ENCODE measurements around the gene C5orf47.
A peak's percentile ranks its signal among the peaks of the same experiment; 100 is the strongest.
"Not testable (repeated sequence)": the region's sequence is repeated elsewhere in the genome, so short reads cannot be mapped to it uniquely, and the experiment has no call there.

C5orf47 gene

DNA sequence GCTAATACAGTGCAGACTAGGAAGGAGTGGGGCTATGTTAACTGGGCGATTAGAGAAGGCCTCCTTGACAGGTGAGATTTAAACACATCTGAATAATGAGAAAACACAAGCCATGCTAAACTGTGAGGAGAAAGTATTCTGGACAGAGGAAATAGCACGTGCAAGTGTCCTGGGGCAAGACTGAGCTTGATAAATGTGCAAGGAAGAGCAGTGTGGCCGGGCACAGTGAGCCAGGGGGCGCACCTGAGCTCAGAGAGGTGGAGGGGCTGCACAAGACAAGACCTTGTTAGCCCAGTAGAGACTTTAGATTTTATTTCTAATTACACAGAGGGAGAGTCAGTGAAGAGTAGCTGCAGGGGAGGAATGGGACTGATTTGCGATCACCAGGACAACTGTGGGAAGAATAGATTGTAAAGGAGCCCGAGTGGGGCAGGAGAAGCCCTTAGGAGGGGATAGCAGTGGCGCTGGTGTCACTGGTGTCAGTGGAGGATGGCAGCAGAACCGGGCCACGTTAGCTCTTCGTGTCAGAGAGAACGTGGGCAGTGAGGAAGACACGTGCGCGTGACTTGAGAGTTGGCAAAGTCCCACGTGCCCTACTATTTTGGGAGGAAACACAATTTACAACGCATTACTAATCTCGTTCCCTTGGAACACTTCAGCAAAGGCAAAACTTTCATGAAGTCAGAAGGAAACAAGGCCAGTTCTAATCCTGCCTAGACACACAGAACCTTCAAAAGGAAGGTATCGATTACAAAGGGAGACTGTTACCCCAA, 17.9 kb upstream of the C5orf47 start:
- no peak for DNase-seq

- no peak for DNase-seq
These were observed 17.2 kb upstream of the C5orf47 start for GRCh38 chr5:173971681-173972345.

DNA sequence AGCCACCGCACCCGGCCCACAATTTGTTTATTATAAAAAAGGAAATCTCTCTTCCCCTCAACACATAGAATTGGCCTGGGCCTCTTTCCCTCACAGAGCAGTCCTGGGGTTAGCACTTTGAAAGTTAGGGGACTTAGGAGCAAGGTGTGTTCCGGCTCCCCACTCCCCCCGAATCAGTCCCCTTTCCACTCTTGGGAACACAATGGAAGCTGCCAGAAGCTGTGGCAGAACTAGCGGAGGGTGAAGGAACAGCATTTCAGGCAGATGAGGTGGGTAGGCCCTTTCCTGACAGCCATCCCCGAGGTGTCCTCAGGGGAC, 16.4 kb upstream of the C5orf47 start:
- DNase-seq: no peak

GRCh38 chr5:173972925-173973615, 15.9 kb upstream of the C5orf47 start:
- peak; percentile 47 for DNase-seq

- DNase-seq: no peak
These were observed 15.4 kb upstream of the C5orf47 start for GRCh38 chr5:173973616-173973969.

DNA sequence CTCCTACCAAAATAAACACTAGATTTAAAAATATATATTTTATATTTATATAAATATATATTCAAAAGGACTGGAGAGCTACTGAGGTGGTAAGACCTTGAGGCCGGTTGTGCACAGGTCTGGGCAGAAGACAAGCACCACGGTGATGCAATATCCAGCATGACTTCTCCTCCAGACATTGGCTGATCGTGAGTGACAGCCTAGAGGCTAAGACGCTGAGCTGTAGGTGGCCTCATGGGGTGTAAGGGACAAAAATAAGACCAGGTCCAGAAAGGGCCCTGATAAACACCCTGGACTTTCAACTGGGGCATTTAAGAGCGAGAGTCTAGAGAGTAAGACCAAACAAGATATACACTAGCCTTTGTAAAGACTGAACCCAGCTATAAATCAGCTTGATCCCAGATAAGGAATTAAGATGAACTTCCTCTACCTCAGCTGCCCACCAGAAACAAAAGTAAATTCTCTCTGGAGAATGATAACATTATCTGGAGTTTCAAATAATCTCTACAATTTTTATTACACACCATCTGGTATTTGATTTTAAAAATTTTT, 14.2 kb upstream of the C5orf47 start:
- no peak for DNase-seq

- DNase-seq: no peak
These were observed 7.7 kb upstream of the C5orf47 start for GRCh38 chr5:173981185-173981761.

GRCh38 chr5:173984218-173984617, 4.8 kb upstream of the C5orf47 start:
- no peak for DNase-seq

- no peak for DNase-seq
These were observed 587 bp downstream of the C5orf47 start for GRCh38 chr5:173989432-173990082.

- DNase-seq: no peak
These were observed 8.4 kb downstream of the C5orf47 start for GRCh38 chr5:173997331-173997730.

GRCh38 chr5:173998531-173998930, 9.6 kb downstream of the C5orf47 start:
- DNase-seq: no peak

GRCh38 chr5:174000076-174000475, 11.1 kb downstream of the C5orf47 start:
- DNase-seq: no peak

GRCh38 chr5:174003795-174004194, 14.8 kb downstream of the C5orf47 start:
- no peak for DNase-seq

DNA sequence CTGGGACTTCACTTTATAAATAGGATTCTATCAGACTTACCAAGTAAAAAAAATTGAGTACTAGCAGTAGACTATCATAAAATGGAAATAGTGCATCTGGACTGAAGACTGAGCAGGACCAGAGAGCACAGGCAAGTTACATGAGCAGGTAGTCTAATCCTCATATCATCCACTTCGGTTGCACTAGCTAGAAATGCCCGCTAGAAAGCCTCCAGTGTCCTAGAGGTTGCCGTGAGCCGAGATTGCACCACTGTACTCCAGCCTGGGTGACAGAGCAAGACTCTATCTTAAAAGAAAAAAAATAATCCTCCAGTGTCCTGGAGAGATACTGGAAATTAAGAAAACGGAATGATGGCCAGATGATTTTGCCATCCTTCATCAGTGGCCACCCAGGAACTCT, 20.0 kb downstream of the C5orf47 start:
- DNase-seq: no peak

DNA sequence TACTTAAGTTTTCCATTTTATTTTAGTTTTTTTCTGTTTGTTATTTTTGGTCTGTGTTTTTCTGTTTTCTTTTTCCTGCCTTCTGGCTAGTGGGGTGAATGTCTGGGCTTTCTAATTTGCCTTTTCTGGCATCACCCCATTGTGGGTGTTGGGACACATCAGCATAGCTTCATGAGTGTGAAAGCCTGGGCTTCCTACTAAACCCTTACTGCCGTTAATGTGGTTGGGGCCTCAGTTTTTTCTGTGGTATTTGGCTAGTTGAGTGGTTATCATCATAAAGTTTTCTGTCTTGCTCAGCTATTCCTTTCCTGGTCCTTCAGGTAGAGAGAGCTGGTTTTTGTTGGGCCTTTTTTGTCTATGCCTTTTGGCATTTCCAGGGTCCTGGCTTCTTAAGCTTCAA, 21.4 kb downstream of the C5orf47 start:
- DNase-seq: no peak

- no peak for DNase-seq
These were observed 22.5 kb downstream of the C5orf47 start for GRCh38 chr5:174011441-174011840.

DNA sequence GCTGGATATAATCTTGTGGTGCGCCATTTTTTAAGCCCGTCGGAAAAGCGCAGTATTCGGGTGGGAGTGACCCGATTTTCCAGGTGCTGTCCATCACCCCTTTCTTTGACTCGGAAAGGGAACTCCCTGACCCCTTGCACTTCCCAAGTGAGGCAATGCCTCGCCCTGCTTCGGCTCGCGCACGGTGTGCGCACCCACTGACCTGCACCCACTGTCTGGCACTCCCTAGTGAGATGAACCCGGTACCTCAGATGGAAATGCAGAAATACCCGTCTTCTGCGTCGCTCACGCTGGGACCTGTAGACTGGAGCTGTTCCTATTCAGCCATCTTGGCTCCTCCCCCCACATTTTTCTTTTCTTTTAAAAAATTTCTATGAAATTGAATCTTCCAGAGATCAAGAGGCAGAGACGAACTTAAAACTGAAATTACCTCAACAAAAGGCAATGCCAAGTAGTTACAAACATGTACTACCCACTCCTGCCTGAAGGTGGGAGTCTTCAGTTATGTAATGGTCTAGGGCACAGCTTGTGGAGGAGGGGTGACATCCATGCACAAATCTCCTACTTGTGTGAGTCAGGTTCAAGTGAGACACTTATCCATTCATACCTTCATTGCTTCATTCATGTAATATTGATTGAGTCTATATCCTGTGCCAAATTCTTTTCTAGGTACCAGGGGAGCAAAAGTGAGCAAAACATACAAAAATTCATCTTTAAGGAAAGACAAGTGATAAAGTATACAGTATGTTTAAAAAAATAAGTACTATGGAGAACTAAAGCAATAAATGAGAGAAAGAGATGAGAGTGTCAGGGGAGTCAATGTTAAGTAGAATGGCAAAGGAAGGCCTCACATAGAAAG, 31.3 kb downstream of the C5orf47 start:
- not testable (repeated sequence) for DNase-seq

- no peak for DNase-seq
These were observed 31.9 kb downstream of the C5orf47 start for GRCh38 chr5:174020928-174021304.

GRCh38 chr5:174022384-174023095, 33.6 kb downstream of the C5orf47 start:
- no peak for DNase-seq

DNA sequence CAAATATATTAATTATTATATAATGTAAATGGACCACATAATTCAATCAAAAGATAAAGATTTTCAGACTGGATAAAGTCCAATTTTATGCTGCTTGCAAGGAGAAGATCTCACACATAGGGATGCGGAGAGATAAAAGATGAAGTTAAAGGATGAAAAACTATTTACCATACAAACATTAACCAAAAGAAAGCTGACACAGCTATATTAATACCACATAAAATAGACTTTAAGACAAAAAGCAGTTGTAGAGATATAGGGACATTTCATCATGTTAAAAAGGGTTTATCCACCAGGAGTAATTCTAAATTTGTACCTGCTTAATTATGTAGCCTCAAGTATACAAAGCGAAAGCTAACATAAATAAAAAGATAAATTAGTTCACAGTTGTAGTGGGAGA, 41.3 kb downstream of the C5orf47 start:
- no peak for DNase-seq

DNA sequence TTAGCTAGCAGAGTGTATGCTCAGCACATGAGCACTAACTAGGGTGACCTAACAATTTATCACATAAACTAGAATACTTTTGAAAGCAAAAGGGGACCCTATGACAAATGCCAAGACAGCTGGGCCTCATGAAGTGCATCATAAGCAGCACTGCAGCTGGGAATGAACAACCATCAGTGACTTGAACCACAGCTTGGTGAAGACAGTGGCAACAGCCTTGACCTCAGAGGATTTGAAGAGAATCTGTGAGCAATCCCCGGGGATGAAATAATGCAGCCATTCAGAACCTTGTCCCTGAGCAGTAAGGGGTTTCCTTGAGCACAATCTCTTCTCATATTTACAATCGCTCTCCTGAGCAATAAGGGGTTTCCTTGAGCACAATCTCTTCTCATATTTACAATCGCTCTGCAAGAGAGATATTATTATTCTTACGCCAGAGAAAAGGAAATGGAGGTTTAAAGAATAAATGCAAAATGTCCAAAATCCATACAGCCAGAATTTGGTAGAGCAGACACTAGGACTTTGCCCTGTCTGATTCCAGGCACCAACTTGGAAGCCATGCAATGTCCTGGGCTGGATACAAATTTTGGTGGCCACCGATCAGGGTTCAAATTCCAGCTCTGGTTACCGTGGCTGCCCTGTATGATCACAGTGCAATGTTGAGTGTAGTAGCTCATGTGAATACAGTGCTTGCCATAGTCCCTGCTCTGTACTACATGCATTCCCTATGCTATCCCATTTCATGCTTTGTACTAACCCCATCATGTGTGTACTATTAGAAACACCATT, 55.7 kb downstream of the C5orf47 start:
- DNase-seq: no peak
